GM20431 (cell line): ENCODE measurements around the gene RPL35.

Experiments
- in situ Hi-C: fragments of 300-500 bp; cut with MseI, MboI; formaldehyde crosslinking; loops from one replicate; pipeline ENCODE4 v1.15.0; 2020; ENCODE audit warnings: low sequenced_read_pairs; ENCODE audit not compliant: unreplicated experiment

RPL35 gene

DNA sequence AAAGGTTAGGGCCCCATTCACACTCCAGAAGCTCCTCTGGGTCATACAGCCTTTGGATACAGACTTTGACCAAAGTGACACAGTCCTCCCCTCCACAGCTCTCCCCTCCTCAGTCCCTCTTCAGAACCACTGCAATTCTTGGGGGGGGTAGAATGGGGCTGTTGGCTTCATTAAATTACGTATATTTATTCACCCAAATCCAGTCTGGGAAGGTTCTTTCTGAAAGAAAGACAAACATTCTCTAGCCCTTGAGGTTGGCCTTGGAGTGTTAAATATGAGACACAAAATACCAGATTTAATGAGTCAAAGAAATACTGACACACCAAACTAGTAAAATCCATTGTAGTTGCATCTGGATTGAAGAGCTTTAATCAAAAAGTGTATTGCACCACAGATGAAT is 16.3 kb upstream of the RPL35 start:
- in situ Hi-C loops = no loop called here

DNA sequence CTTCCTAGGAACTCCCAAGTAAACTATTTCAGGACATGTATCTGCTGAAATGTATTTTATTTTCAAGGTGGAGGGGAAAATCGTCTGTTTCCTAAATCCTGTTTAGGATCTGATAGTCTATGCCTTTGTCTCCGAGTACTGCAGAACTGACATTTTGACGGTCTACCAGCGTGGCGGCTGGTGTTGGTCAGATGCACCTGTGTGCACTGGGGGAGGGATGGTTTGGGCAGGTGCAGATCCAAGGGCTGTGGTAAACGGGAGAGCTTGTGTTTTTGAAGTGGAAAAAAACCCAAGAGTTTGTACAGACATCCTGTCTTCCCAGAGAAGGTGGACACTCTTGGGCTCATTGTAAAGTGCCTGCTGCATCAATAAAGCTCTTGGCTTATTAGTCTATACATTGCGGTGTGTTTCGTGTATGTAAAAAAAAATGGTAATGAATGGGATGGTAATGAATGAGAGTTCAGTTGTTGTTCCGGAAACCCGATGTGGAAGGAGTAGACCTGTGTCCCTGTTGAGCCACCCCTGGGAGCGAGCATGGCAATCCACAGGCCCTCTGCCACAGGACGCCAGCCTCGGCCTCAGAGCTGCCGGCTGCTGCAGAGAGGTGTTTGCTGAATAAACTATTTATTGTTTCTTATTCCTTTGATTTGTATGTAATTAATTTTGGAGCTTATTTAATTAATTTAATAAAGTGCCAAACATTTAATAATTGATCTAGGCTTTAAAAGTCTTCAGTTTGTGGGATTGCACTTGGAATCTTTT is 15.4 kb upstream of the RPL35 start:
- in situ Hi-C loops = no loop called here

DNA sequence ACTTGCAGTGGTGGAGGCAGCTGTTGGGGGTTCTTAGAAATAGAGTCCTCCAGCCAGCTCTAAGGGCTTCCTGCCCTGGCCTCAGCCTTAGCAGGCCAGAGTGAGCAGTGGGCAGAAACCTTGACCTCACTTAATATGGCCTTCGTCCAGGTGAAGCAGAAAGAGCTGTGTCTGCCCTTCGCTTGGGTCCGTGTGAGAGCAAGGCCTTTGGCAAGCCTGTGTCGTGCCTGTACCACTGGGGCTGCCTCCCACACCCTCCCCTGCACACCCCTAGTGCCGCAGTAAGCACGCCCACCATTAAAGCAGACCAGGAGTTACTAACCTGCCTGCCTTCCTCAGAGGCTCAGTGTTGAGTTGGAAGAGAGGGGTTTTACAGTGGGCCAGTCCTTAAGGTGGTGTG is 13.7 kb upstream of the RPL35 start:
- in situ Hi-C loops = no loop called here

DNA sequence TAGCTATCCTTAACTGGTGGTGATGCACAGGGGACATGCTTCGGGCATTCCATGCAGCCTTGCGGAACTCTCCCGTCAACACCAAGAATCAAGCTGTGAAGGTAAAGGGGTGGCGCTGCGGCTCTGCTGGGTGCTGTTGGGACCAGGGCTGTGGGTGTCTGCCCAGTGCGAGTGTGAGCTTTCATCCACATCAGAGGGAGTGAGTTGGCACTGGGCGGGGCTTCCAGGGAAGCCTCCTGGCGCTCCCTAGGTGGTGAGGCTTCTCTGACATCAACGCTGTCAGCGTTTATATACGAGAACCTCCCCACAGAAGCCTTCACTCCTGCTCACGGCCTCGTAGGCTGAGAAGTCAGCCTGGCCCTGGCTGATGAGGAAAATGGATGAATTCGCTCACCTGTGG is 11.9 kb upstream of the RPL35 start:
- in situ Hi-C loops = no loop called here

DNA sequence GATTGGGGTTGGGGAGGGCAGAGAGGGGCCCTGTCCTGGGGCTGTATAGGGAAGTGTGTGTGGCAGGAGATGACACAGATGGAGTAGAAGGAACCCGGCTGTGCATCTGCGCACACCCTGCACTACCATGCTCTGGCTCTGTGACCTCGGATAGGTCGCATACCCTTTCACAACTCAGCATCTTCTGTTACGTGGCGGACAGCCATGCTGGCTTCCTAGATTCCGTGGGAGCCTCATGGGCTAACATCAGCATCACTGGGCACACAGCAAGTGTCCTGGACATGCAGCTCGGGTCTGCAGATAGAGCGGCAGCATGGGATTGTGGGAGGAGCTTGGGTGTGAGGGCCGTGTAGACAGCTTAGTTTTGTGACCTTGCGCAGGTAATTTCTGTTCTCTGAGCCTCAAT is 9.4 kb upstream of the RPL35 start:
- in situ Hi-C loops = no loop called here

DNA sequence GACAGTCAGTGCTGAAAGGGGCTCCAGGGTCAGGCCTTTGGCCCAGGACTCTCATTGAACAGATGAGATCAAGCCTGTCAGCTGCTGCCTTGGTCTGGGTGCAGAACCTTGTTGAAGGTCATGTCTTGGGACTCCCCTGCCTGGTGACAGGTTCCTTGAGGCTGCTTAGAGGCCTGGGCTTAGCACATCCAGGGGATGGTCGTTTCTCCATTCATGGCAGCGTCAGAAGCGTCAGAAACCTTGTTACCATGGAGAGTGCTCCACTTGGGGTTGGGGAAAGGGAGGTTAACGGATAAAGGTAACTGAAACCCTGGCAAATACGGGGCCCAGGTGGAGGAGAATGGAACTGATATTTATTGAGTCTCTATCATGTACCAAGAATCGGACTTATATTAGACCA is 9.0 kb upstream of the RPL35 start:
- in situ Hi-C loops = no loop called here

DNA sequence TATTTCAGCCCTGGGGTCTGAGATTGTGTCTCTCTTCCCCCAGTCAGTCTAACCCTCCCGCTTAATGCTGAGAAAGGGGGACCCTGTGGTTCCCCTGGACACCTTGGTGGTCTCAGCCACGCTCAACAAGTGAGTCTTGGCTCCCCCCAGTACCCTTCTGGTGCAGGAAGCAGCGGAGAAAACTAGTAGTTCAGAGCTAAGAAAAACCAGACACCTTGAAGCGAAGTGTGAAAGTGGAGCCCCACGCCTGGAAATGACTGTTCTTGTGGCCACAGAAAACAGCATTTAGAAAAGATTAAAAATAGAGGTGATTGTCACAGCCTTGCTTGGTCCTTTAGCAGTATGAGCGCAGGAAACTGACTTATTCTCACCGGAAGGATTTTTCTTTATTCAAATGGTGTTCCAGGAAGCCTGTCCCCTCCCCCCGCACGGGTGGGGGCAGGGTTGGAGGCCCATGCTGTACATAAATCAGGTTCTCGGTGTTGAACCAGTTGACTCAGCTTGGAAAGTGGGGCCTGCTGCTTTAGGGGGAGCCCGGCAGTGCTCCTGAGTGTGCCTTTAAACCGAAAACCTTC is 8.3 kb upstream of the RPL35 start:
- in situ Hi-C loops = no loop called here

DNA sequence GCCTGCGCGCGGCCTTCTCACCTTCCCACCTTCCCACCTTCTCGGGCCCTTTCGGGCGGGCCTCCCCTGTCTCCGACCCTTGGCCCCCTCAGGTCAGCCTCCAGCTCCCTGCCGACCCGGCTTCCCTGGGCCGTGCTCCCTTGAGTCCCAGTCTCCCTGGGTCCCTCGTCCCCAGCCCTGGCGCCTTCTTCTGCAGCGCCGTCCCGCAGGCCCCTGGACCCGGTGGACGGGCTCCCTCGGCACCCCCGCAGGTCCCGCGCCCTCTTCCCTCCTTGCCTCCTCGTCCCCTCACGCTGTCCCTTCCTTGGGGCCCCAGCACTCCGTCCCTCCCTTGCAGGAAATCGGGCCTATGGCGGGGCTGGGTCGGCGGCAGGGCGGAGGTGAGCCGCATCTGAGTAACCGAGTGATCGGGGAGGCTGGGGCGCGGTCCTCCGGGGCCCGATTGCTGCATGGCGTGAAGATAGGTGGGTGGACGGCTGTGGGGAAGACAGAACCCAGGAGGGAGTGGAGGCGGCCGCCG is 7.8 kb upstream of the RPL35 start:
- in situ Hi-C loops = no loop called here

DNA sequence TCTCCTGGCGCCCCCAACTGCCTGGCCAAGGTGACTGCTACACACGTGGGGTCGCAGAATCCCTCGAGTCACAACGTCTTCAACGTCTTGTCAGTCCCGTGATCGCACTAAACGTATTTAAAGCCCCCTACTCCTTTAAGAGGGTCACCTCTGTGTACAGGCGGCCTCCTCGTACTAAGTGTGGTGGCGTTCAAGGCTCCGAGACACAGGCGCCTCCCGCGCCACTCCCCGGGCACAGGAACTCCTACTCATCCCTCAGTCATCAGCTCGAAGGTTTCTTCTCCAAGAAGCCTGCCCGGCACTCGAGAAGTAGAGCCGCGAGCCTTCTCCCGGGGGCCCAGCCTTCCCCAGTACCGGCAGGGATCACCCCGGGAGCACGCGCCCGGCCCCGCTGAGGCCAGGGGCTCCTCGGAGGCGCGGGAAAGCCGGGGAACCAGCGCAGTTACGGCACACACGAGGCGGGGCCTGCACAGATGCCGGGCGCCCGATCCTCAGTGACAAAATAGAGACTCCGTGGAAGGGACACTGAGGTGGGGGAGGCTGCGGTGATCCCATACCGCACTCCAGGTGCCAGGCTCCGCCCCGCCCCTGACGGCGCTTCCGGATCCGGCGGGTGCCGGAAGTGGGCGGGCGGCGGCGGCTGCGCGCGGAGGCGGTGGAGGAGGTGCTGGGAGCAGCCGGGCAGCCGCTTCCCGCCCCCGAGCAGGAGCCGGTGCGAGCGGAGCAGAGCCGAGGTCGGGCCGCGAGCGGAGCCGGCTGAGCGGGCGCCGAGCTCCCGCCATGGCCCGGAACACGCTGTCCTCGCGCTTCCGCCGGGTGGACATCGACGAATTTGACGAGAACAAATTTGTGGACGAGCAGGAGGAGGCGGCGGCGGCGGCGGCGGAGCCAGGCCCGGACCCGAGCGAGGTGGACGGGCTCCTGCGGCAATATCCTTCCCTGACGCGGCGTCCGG is 7.0 kb upstream of the RPL35 start:
- in situ Hi-C loops = no loop called here

DNA sequence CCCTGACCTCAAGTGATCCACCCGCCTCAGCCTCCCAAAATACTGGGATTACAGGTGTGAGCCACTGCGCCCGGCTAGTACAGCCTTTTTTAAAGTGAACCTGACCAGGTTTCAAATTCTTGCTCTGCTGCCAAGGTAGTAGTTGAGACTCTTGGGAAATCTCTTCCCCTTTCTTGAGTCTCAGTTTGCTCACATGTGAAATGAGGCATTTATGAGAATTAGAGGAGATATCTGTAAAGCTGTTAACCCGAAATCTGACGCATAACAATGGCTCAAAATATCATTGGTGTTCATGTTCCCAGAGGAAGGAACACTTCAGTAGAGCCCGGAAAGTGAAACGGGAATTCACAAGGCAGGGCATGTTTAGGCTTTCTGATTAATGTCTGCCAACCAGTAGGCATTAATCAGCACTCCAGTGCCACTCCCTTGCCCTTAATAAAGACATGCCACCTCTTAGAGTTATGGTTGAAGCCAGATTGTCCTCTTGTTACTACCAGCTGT is 1.7 kb upstream of the RPL35 start:
- in situ Hi-C loops = no loop called here

DNA sequence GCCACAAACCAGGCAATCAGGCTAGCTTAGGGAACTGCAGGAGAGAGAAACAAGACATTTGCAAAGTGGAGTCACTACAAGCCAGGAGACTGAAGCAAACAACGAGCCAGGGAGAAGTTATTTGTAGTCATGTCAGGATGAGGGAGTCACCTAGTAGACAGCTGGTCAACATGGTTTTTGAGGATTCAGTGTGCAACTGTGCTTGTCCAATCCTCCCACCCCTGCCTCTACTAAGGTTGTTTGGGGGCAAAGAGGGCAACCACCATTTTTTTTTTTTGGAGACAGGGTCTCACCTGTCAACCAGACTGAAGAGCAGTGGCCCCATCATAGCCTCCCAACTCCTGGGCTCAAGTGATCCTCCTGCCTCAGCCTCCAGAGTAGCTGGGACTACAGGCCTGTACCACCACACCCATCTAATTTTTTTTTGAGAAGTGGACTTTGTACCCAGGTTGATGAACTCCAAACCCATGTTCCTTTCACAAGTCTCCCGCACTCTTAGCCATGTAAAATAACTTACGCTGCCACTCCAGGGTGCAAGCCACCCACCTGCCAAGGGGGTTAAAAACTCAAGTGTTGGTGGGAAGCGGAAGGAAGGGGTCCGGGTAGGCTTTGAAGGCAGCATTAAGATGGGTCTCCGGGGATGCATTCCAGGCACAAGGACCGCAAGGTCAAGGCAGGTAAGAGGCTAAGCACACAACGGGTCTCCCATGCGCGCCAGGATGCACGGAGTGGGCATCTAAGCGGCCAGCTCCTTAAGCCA is 995 bp downstream of the RPL35 start:
- in situ Hi-C loops = no loop called here

DNA sequence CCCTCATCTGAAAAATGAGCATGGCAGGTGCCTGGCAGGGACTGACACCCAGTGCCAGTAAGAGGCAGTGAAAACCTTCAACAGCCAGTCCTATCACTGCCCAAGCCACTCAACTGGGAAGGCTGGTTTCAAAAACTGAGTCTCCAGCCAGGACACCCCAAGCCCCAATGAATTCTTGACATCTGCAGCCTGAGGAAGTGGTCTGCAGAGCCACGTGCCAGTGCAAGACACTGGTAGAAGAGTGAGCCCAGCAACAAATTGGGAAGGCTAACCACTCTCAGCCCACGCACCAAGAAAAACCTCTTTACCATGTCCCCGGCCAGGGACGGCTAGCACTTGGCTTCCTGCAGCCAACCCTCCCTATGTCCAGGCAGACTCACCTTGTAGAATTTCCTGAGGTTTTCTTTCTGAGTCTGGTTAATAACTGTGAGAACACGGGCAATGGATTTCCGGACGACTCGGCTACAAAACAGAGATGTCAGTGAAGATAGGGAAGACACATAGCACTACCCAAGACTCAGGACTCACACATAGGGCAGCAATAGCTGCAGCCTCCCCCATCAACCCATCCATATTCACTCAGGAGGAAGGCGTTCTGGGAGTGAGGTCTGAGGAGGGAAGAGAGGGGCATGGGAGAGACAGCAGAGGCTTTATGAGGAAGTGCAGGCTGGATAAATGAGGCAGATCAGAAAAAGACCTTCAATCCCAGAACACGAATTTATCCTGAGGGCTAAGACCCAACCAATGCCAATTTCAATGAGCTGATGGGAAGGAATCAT is 1.8 kb downstream of the RPL35 start:
- in situ Hi-C loops = loop anchor here (5.0 kb wide), 1 partner anchor 88 kb away; the partner anchor contains the start of gene NR6A1

DNA sequence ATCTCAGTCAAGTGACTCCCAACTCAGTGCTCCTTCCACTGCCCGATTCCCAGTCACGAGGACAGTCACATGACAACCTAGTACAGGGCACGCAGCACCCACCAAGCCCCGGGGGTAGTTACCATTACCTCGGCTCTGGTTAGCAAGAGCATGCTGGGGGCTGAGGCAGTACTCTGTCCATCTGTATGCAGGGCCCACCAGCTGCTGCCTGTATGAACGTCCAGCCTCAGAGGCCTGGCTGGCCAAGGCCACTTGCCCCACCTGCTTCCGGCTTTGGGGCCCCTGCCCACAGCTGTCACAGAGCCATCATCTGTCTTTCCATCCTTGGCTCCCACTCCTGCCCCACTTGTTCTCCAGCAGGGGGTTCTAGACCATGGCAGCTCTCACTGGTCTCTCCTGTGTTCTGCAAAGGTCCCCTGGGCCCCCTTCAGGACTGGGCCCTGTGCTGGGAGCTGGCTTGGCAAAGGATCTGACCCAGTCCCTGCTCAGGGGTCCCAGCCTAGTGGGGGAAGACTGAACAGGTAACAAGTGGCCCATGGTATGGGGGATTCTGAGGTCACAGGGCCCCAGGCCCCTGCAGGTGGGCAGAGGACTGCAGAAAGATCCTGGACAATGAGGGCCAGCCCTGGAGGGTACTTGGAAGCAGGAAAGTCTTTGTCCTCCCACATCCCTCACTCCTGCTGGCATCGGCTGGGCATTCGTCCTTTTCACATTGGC is 3.3 kb downstream of the RPL35 start:
- in situ Hi-C loops = loop anchor here (5.0 kb wide), 1 partner anchor 86 kb away; the partner anchor contains the start of gene NR6A1

DNA sequence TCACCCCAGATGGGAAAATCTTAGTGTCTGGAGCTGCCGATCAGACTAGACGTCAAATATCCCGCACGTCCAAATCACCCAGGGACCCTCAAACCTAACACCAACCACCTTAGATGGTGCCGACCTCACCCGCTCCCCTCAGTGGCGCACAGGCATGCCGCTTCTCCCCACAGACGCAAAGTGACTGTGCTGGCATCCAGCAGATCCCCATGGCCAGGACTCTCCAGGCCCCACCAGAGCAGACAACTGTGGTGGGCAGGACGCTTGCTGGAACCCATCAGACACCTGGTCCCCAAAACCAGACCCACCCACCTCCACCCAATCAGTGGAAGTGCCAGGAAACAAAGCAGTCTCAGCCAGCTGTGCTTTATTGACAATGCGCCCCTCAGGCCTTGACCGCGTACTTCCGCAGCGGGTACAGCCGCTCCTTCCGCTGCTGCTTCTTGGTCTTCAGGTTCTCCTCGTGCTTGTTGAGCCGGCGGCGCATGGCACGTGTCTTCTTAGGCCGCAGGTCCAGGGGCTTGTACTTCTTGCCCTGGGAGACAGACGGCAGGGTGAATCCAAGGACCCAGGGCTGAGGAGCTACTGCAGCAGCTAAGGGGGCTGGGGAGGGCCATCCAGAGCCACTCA is 4.1 kb downstream of the RPL35 start:
- in situ Hi-C loops = loop anchor here (5.0 kb wide), 1 partner anchor 85 kb away; the partner anchor contains the start of gene NR6A1

DNA sequence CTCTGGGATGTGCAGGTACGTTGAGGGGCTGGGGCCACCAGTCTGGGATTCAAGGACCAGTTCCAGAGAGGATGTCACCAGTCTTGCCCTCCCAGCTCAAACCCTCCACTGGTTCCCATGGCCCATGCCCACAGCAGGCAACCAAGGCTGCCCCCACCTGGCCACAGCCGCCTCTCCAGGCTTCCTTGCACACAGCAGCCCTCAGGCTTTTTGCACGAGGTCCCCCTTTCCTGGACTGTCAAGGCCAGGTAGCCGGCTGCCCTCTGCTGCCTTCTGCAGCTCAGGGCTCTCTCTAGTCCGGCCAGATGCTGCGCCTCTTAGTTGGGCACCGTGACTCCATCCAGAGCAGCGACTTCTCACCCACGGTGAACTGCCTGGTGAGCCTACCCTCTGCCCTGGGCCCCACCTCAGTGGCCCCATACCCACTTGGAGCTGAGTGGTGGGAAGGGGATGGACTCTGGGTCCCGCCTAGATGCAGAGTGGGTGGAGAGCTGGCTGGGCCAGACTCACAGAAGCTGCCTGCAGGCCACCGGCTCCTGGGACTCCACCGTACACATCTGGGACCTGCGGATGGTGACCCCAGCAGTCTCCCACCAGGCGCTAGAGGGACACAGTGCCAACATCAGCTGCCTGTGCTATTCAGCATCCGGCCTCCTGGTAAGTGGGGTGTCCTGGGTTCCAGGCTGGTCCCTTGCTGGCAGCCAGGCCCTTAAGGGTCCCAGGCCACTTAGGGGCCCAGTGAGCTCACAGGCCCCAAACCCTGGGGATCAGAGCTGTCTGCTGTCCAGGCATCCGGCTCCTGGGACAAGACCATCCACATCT is 5.6 kb downstream of the RPL35 start:
- in situ Hi-C loops = loop anchor here (5.0 kb wide), 1 partner anchor 84 kb away; the partner anchor contains the start of gene NR6A1

DNA sequence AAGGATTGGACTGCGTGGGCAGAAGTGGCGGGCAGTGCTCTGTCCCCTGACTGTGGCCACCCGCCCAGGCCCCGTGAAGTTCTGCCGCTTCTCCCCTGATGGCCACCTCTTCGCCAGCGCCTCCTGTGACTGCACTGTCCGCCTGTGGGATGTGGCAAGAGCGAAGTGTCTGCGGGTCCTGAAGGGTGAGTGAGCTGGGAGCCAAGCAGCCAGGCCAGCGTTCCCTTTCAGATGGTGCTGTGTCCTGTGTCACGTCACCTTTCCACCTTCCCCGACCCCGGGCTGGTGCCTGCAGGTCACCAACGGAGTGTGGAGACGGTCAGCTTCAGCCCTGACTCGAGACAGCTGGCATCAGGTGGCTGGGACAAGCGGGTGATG is 6.2 kb downstream of the RPL35 start:
- in situ Hi-C loops = loop anchor here (5.0 kb wide), 1 partner anchor 83 kb away; the partner anchor contains the start of gene NR6A1

DNA sequence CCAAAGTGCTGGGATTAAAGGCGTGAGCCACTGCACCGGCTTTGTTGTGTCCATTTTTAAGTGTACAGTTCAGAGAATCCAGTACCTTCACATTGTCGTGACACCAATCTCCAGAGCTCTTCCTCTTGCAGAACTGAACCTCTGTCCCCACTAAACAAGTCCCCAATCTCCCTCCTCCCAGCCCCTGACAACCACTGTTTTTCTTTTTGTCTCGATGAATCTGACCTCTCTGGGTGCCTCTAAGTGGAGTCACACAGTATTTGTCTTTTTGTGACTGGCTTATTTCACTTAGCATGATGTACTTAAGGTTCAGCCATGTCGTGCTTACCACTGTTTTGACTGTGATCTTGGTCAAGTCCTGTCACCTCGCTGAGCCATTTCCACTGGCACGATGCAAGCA is 6.9 kb downstream of the RPL35 start:
- in situ Hi-C loops = loop anchor here (5.0 kb wide), 1 partner anchor 83 kb away; the partner anchor contains the start of gene NR6A1
